ENCODE data around the gene STK32A. TPM values are rescaled to one million over a fixed set of nuclear protein-coding genes. Genes with fewer than 3 reads are reported as not detected.

Gene STK32A
- total RNA-seq, 1 experiment from 2014 or later: not detected

- no peak for DNase-seq (ENCODE audit: low spot score)
These were observed 155.9 kb downstream of the STK32A start for GRCh38 chr5:147390654-147391225.

GRCh38 chr5:147391781-147392180, 157.0 kb downstream of the STK32A start:
- peak; percentile 66 for DNase-seq (ENCODE audit: low spot score)

- DNase-seq (ENCODE audit: low spot score): no peak
These were observed 159.2 kb downstream of the STK32A start for GRCh38 chr5:147393874-147394672.

- no peak for DNase-seq (ENCODE audit: low spot score)
These were observed 161.4 kb downstream of the STK32A start for GRCh38 chr5:147396070-147396823.

DNA sequence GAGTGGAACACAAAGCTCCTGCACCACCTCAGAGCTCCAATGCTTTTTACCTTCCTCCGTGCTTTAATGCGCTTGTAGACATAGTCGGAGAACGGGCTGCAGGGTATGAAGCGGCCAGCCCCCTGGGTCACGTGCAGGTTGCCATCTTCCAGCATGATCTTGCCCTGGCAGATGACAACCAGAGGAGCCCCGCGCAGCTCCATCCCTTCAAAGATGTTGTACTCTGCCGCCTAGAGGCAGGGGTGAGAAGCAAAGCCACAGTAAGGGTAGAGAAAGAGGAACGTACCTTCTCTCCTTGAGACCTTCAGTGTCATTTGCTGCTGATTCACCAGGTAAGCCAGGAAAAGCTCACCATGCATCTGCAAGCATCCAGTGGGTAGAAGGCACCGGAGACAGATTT, 162.8 kb downstream of the STK32A start:
- peak; percentile 9 for DNase-seq (ENCODE audit: low spot score)

DNA sequence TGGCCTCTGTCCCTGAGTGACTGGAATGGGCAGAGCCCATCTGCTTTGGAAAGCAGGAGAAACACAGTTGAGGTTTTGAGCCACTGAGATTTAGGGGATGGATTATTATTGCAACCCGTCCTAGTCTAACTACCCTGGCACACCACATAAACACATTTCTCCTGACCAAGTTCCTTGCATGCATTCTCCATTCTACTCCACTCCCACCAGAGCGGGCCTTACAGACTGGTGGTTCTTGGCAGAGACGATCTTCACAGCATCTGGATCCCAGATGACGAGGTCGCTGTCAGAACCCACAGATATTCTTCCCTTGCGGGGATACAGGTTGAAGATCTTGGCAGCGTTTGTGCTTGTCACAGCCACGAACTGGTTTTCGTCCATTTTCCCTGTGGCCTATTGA, 164.0 kb downstream of the STK32A start:
- no peak for DNase-seq (ENCODE audit: low spot score)

GRCh38 chr5:147400126-147400809, 165.4 kb downstream of the STK32A start:
- DNase-seq (ENCODE audit: low spot score): no peak

GRCh38 chr5:147400881-147401280, 166.1 kb downstream of the STK32A start:
- no peak for DNase-seq (ENCODE audit: low spot score)

GRCh38 chr5:147403651-147404640, 169.1 kb downstream of the STK32A start:
- peak; percentile 26 for DNase-seq (ENCODE audit: low spot score)

DNA sequence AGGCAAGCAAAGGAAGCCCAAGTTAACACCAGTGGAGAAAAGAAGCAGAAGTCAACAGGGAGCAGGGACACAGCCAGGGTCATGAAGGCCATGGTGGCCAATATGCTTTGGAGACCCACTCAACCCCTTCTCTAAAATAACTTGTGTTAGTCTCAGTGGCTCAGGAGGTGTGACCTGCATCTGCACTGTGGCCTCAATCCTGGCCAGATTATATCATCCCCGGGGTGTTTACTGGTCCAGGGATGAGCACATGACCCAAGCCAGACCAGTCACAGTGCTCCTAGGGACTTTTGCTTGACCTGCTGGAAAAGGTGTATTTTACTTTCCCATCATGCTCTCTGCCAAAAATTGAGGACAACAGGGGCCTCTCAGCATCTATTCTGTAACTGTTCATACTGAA, 169.9 kb downstream of the STK32A start:
- DNase-seq (ENCODE audit: low spot score): no peak

GRCh38 chr5:147406636-147407035, 171.8 kb downstream of the STK32A start:
- no peak for DNase-seq (ENCODE audit: low spot score)

- DNase-seq (ENCODE audit: low spot score): no peak
These were observed 172.4 kb downstream of the STK32A start for GRCh38 chr5:147407094-147407681.

DNA sequence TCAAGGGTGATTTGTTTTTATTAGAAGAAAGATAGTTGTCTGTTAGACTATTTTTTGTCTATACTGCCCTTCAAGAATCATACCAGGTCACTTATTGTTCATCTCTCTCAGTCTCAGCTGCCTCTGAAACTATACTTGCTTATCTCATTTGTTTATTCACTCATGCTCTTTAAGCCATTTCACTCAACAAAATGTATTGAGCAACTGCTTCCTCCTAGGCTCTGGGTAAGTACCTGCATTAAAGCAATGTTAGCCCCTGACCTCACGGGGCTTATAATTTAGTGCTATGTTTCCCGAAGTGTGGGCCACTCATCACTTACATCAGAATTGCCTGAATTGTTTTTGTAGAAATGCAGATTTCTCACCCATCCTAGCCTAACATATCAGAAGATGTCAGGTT, 174.2 kb downstream of the STK32A start:
- no peak for DNase-seq (ENCODE audit: low spot score)

- no peak for DNase-seq (ENCODE audit: low spot score)
These were observed 175.9 kb downstream of the STK32A start for GRCh38 chr5:147410496-147411358.

GRCh38 chr5:147411359-147412319, 176.8 kb downstream of the STK32A start:
- no peak for DNase-seq (ENCODE audit: low spot score)

DNA sequence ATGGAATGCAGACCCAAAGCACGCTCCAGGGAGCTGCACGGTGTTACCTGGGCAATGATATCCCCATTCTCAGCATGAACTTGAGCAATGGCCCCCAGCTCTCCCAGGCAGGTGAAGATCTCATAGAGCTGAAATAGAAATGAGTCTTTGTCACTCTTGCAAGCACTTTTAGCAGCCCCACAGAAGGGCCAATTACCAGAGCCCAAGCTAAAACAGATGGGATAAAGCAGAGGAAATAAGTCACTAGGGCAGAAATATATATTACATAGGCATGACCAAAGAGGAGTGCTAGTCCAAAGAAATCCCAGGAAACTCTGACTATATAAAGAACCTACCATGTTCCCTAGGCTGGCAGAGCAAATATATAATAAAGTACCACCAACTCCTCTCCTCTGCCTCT, 177.7 kb downstream of the STK32A start:
- no peak for DNase-seq (ENCODE audit: low spot score)

DNA sequence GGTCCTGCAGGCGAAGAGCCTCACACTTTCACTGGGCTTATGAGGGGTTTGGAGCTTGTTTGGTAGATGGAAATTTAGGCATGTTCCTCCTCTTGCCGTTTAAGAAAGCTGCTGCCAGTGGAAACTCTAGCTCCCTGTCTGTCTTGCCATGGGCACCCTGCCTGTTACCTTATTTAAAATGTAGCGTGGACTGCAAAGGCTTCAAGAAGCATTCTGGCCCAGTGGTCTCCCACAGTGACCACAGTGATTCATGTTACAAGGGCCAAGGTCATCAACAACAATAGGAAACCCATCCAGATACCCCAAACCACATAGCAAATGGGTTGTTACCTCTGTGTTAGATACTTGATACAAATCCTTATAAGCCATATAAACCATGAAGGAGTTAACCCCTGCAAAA, 178.4 kb downstream of the STK32A start:
- DNase-seq (ENCODE audit: low spot score): no peak

DNA sequence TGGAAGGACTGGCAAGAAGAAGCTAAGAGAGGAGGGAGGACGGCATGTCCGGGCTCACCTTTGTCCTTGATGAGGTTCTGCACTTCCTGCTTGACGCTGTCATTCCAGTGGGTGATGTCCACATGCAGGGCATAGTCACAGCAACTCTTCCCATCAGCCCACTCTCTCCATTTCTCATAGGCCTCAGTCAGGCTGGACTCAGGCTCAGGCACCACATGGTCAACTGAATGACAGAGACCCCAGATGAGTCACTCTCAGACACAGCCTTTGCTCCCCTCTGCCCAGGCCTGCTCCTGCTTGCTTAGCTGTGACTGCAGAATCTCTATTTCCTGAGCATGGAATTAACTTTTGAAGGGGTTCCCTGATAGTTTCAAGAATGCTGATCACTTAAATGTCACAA, 180.8 kb downstream of the STK32A start:
- DNase-seq (ENCODE audit: low spot score): no peak
